ENCODE measurements around the gene SSBP2. TPM values are rescaled to one million over a fixed set of nuclear protein-coding genes. Genes with fewer than 3 reads are reported as not detected.

Gene SSBP2
- total RNA-seq, 4 donors from 2014 or later = 48.6 to 80.4 (median 71.9) TPM

GRCh38 chr5:81724108-81724507, 26.8 kb downstream of the SSBP2 start:
- no peak for TF ChIP-seq CTCF (IDR thresholded peaks at IDR 0.05; ENCODE audit: low read depth)

- no peak for TF ChIP-seq CTCF (IDR thresholded peaks at IDR 0.05; ENCODE audit: low read depth)
Measured at GRCh38 chr5:81721049-81721448, 29.8 kb downstream of the SSBP2 start.

- no peak for TF ChIP-seq CTCF (IDR thresholded peaks at IDR 0.05; ENCODE audit: low read depth)
Measured at GRCh38 chr5:81719743-81720345, 31.1 kb downstream of the SSBP2 start.

GRCh38 chr5:81718300-81718699, 32.6 kb downstream of the SSBP2 start:
- TF ChIP-seq CTCF (IDR thresholded peaks at IDR 0.05; ENCODE audit: low read depth) = no peak

- TF ChIP-seq CTCF (IDR thresholded peaks at IDR 0.05; ENCODE audit: low read depth) = no peak
Measured at GRCh38 chr5:81717860-81718259, 33.0 kb downstream of the SSBP2 start.

GRCh38 chr5:81717226-81717625, 33.7 kb downstream of the SSBP2 start:
- no peak for TF ChIP-seq CTCF (IDR thresholded peaks at IDR 0.05; ENCODE audit: low read depth)

- no peak for TF ChIP-seq CTCF (IDR thresholded peaks at IDR 0.05; ENCODE audit: low read depth)
Measured at GRCh38 chr5:81708889-81709288, 42.0 kb downstream of the SSBP2 start.

Measured in subcutaneous adipose tissue (tissue), 4 donors.